ENCODE results near the gene SLC34A2.

SLC34A2 gene

DNA sequence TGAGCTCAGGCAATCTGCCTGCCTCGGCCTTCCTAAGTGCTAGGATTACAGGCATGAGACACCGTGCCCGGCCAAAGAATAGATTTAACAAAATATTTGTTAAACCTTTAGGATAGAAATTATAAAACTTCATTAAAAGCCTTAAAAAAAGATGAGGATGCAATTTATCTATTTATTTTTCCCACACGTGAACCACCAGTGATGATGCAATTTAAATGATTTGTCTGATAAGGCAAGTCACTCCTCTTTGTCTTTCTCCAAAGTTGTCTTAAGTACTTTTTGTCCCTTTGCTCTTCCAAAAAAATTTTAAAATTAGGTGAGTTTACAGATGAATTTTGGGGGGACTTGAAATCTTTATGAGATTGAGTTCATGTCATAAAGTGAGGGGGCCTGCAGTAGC, 58.2 kb downstream of the SLC34A2 start:
- Histone ChIP-seq H3K36me3 (ENCODE audit: control insufficient read depth, insufficient read depth, low read length) (no peaks in the 10 kb centered on the region), H3K4me3 (ENCODE audit: low read length) (no peak overlapping the region), H3K27me3 (ENCODE audit: control insufficient read depth, insufficient read depth, low read length) (no peaks in the 10 kb centered on the region), H3K9me3 (ENCODE audit: control insufficient read depth, insufficient read depth, low read length) (no peaks in the 10 kb centered on the region), H3K27ac (ENCODE audit: low read length) (no peak overlapping the region), H3K4me1 (ENCODE audit: control insufficient read depth, insufficient read depth, low read length) (no peaks in the 10 kb centered on the region)
- WGBS (ENCODE audit: insufficient coverage, insufficient read length) = no CpG with 5 or more reads among the region's 4 CpGs
- no peak for DNase-seq (ENCODE audit: low read depth, low spot score)

DNA sequence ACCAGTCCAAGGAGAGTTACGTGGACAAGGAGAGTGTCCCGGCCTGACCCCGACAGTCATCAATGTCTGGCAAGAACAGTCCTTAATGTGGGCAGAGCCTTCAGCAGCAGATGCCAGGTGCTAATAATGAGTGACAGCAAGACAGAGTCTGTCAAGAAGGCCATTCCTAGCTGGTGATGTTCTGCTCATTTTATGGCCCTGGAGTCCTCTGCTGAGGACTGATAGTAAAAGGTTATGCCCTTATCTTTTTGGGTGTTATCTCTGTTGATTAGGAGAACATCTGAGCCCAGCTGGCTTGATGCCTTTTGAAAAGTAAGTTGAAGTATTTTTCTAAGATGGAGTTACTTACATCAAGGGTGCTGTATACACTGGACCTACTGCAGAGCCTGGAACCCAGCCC, 67.3 kb downstream of the SLC34A2 start:
- H3K4me1 ChIP-seq (ENCODE audit: control insufficient read depth, insufficient read depth, low read length) = no peaks in the 10 kb centered on the region
- whole genome bisulfite sequencing (ENCODE audit: insufficient coverage, insufficient read length) = no CpG with 5 or more reads among the region's 3 CpGs

GRCh38 chr4:25723409-25723808, 67.8 kb downstream of the SLC34A2 start:
- H3K4me1 ChIP-seq (ENCODE audit: control insufficient read depth, insufficient read depth, low read length) = no peaks in the 10 kb centered on the region
- H3K4me3 ChIP-seq (ENCODE audit: low read length) = no peak overlapping the region
- no peak for DNase-seq (ENCODE audit: low read depth, low spot score)
- no peaks in the 10 kb centered on the region for H3K27me3 ChIP-seq (ENCODE audit: control insufficient read depth, insufficient read depth, low read length)
- no CpG with 5 or more reads among the region's 1 CpG for WGBS (ENCODE audit: insufficient coverage, insufficient read length)
- H3K27ac ChIP-seq (ENCODE audit: low read length) = no peak overlapping the region
- H3K9me3 ChIP-seq (ENCODE audit: control insufficient read depth, insufficient read depth, low read length) = no peaks in the 10 kb centered on the region
- H3K36me3 ChIP-seq (ENCODE audit: control insufficient read depth, insufficient read depth, low read length) = no peaks in the 10 kb centered on the region

More for the DNA sequence above, 67.3 kb downstream of the SLC34A2 start:
- no peak overlapping the region for H3K27ac ChIP-seq (ENCODE audit: low read length)
- H3K27me3 ChIP-seq (ENCODE audit: control insufficient read depth, insufficient read depth, low read length) = no peaks in the 10 kb centered on the region
- H3K4me3 ChIP-seq (ENCODE audit: low read length) = no peak overlapping the region
- no peaks in the 10 kb centered on the region for H3K9me3 ChIP-seq (ENCODE audit: control insufficient read depth, insufficient read depth, low read length)
- H3K36me3 ChIP-seq (ENCODE audit: control insufficient read depth, insufficient read depth, low read length) = no peaks in the 10 kb centered on the region
- no peak for DNase-seq (ENCODE audit: low read depth, low spot score)

- WGBS (ENCODE audit: insufficient coverage, insufficient read length) = no CpG with 5 or more reads among the region's 7 CpGs
- Histone ChIP-seq H3K36me3 (ENCODE audit: control insufficient read depth, insufficient read depth, low read length) (no peaks in the 10 kb centered on the region), H3K27me3 (ENCODE audit: control insufficient read depth, insufficient read depth, low read length) (no peaks in the 10 kb centered on the region), H3K4me1 (ENCODE audit: control insufficient read depth, insufficient read depth, low read length) (no peaks in the 10 kb centered on the region), H3K9me3 (ENCODE audit: control insufficient read depth, insufficient read depth, low read length) (no peaks in the 10 kb centered on the region), H3K4me3 (ENCODE audit: low read length) (no peak overlapping the region), H3K27ac (ENCODE audit: low read length) (no peak overlapping the region)
- DNase-seq (ENCODE audit: low read depth, low spot score) = no peak
Measured at GRCh38 chr4:25725870-25726269, 70.2 kb downstream of the SLC34A2 start.

GRCh38 chr4:25727711-25728493, 72.3 kb downstream of the SLC34A2 start:
- Histone ChIP-seq H3K27ac (ENCODE audit: low read length) (no peak overlapping the region), H3K9me3 (ENCODE audit: control insufficient read depth, insufficient read depth, low read length) (no peaks in the 10 kb centered on the region), H3K36me3 (ENCODE audit: control insufficient read depth, insufficient read depth, low read length) (no peaks in the 10 kb centered on the region), H3K27me3 (ENCODE audit: control insufficient read depth, insufficient read depth, low read length) (no peaks in the 10 kb centered on the region), H3K4me3 (ENCODE audit: low read length) (no peak overlapping the region), H3K4me1 (ENCODE audit: control insufficient read depth, insufficient read depth, low read length) (no peaks in the 10 kb centered on the region)
- DNase-seq (ENCODE audit: low read depth, low spot score) = no peak
- WGBS (ENCODE audit: insufficient coverage, insufficient read length) = no CpG with 5 or more reads among the region's 9 CpGs

All from iPS DF 6.9 (cell line).